ENCODE results near the gene SYNE3. TPM values are rescaled to one million over a fixed set of nuclear protein-coding genes. Genes with fewer than 3 reads are reported as not detected.

Gene SYNE3
- total and polyA plus RNA-seq, 10 of the 15 experiments (the other 5 are each of a cell fraction or from before 2014, with no cell fraction given), result 1.4 to 44.1 (median 13.4) TPM

DNA sequence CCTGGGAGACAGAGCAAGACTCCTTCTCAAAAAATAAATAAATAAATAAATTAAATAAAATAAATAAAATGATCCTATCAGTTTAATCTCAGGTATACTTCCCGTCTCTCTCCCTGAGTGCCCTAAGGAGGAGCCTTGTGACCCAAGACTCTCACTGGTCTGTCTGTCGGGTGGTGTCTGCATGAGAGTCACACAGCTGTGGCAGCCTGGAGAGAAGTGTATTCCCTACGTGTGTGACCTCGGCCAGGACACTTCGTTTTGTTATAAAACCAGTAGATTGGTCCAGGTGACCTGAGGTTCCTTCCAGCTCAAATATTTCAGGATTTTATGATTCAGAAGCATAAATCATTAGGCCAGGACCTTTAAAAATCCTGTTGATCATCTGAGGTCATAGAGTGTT, 4.8 kb downstream of the SYNE3 start:
- FAIRE-seq (no peak), DNase-seq (ENCODE audit: low read depth, low spot score) (no peak), ATAC-seq (no peak)
- Histone ChIP-seq H3K4me2 (ENCODE audit: control insufficient read depth, insufficient read depth) (no peak overlapping the region), H3K4me3 (no peak overlapping the region), H3K79me2 (ENCODE audit: control insufficient read depth, insufficient read depth, low read length) (peaks cover 79% of the 10 kb centered on the region), H4K20me1 (ENCODE audit: control insufficient read depth, insufficient read depth) (no peaks in the 10 kb centered on the region), H3K27ac (ENCODE audit: control insufficient read depth, insufficient read depth) (no peak overlapping the region), H3K9me3 (replicated peaks; ENCODE audit: control insufficient read depth, insufficient read depth, low read length) (no peaks in the 10 kb centered on the region), H2AFZ (ENCODE audit: control insufficient read depth, low read depth, low read length) (no peak overlapping the region), H3K27me3 (replicated peaks in 1 of 2; ENCODE audit: control insufficient read depth in 2 of 2, insufficient read depth in 2 of 2, low read length in 1 of 2) (no peaks in the 10 kb centered on the region), H3K4me1 (ENCODE audit: control insufficient read depth, insufficient read depth, low read length) (peaks cover 27% of the 10 kb centered on the region), H3K36me3 (ENCODE audit: control insufficient read depth in 2 of 2, insufficient read depth in 2 of 2, low read length in 1 of 2) (peaks cover 0 to 4% of the 10 kb centered on the region in 2 experiments; a peak in 3 of 4 replicates), H3K9ac (ENCODE audit: control insufficient read depth, insufficient read depth, low read length) (no peak overlapping the region)
- POLR2A ChIA-PET, result interaction anchor here (0.6 to 11.3 kb wide), 3 partner anchors 11 to 31 kb away, joined by 3 to 276 read pairs (median 3); no protein-coding TSS in a partner anchor
- in situ Hi-C loops (cut with MboI) (loop anchor here (10.0 kb wide), 1 partner anchor 1537 kb away; the partner anchor contains the start of gene ASB2), intact Hi-C loops (cut with micrococcal nuclease; ENCODE audit: unreplicated experiment) (no loop called here)
- SMC1A ChIA-PET (ENCODE audit: uncharacterized antibody, unreplicated experiment), result interaction anchor here (0.6 to 12.0 kb wide), 6 partner anchors 9 to 1001 kb away, joined by 3 to 107 read pairs (median 4); no protein-coding TSS in a partner anchor
- CTCF ChIA-PET, result interaction anchor here (2.1 to 6.3 kb wide), 3 partner anchors 16 to 22 kb away, joined by 4 to 36 read pairs (median 8); no protein-coding TSS in a partner anchor
- 84% methylated on average over 5 of the region's 5 CpGs for WGBS (ENCODE audit: insufficient coverage, insufficient replicate concordance, low lambda C conversion rate, missing lambda C conversion rate)
- BruUV-seq (replicated peaks), result no TSS peak
- RAD21 ChIA-PET (ENCODE audit: unreplicated experiment), result interaction anchor here (2.2 to 6.6 kb wide), 3 partner anchors 7 to 17 kb away, joined by 7 to 78 read pairs (median 49); no protein-coding TSS in a partner anchor
- no peak for TF ChIP-seq CREB1 (IDR thresholded peaks at IDR 0.05; ENCODE audit: low read depth)
- TF ChIP-seq NR2C1 (IDR thresholded peaks at IDR 0.05), result no peak
- TF ChIP-seq, protein P1, sequence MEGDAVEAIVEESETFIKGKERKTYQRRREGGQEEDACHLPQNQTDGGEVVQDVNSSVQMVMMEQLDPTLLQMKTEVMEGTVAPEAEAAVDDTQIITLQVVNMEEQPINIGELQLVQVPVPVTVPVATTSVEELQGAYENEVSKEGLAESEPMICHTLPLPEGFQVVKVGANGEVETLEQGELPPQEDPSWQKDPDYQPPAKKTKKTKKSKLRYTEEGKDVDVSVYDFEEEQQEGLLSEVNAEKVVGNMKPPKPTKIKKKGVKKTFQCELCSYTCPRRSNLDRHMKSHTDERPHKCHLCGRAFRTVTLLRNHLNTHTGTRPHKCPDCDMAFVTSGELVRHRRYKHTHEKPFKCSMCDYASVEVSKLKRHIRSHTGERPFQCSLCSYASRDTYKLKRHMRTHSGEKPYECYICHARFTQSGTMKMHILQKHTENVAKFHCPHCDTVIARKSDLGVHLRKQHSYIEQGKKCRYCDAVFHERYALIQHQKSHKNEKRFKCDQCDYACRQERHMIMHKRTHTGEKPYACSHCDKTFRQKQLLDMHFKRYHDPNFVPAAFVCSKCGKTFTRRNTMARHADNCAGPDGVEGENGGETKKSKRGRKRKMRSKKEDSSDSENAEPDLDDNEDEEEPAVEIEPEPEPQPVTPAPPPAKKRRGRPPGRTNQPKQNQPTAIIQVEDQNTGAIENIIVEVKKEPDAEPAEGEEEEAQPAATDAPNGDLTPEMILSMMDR (IDR thresholded peaks at IDR 0.05 in 2 of 3, conservative IDR thresholded peaks at IDR 0.05 in 1 of 3; ENCODE audit: control insufficient read depth in 2 of 3, extremely low read depth in 1 of 3, insufficient read depth in 1 of 3, low read depth in 3 of 3, low read length in 3 of 3), result no peak
- no peak for TF ChIP-seq RB1 (IDR thresholded peaks at IDR 0.05; ENCODE audit: borderline replicate concordance)
- TF ChIP-seq USF2 (IDR thresholded peaks at IDR 0.05; ENCODE audit: borderline replicate concordance, low read depth, low read length), result no peak
- no peak for TF ChIP-seq CEBPB (IDR thresholded peaks at IDR 0.05; ENCODE audit: borderline replicate concordance in 1 of 2, low read depth in 2 of 2, low read length in 2 of 2)
- no peak for TF ChIP-seq LARP7 (IDR thresholded peaks at IDR 0.05)
- TF ChIP-seq E4F1 (IDR thresholded peaks at IDR 0.05; ENCODE audit: borderline replicate concordance, partially characterized antibody), result no peak
- no peak for TF ChIP-seq YBX1 (IDR thresholded peaks at IDR 0.05)
- no peak for TF ChIP-seq RAD21 (IDR thresholded peaks at IDR 0.05; ENCODE audit: insufficient read depth, low read depth, low read length)
- no peak for TF ChIP-seq BACH1 (IDR thresholded peaks at IDR 0.05; ENCODE audit: borderline replicate concordance)
- no peak for TF ChIP-seq PML (IDR thresholded peaks at IDR 0.05; ENCODE audit: low read length)
- no peak for TF ChIP-seq ZSCAN29 (IDR thresholded peaks at IDR 0.05)
- no peak for TF ChIP-seq NFXL1 (IDR thresholded peaks at IDR 0.05; ENCODE audit: borderline replicate concordance)
- TF ChIP-seq CREM (IDR thresholded peaks at IDR 0.05; ENCODE audit: low read depth), result no peak
- TF ChIP-seq SIN3A (IDR thresholded peaks at IDR 0.05; ENCODE audit: low read depth, low read length), result no peak
- no peak for TF ChIP-seq HCFC1 (IDR thresholded peaks at IDR 0.05; ENCODE audit: low read length)
- TF ChIP-seq NR2C2 (IDR thresholded peaks at IDR 0.05; ENCODE audit: borderline replicate concordance, control insufficient read depth, insufficient read length, low read depth), result no peak
- TF ChIP-seq BMI1 (IDR thresholded peaks at IDR 0.05; ENCODE audit: borderline replicate concordance), result no peak
- no peak for TF ChIP-seq CBX5 (IDR thresholded peaks at IDR 0.05; ENCODE audit: low read depth)

Data from GM12878 (cell line).